HUES6 (cell line): ENCODE results near the gene SKAP1.

Experiments used
- H3K27ac ChIP-seq: 2 replicates; pipeline ENCODE4 v1.7.0; 2013; ENCODE audit warnings: low read depth, mild to moderate bottlenecking, low read length, inconsistent platforms
- H3K27me3 ChIP-seq: 2 replicates; pipeline ENCODE4 v1.6.1; 2013; ENCODE audit warnings: low read length; ENCODE audit not compliant: control insufficient read depth, insufficient read depth
- H3K36me3 ChIP-seq: 2 replicates; pipeline ENCODE4 v1.6.1; 2013; ENCODE audit warnings: low read length; ENCODE audit not compliant: control insufficient read depth, insufficient read depth
- H3K4me1 ChIP-seq: 2 replicates; pipeline ENCODE4 v1.6.1; 2013; ENCODE audit warnings: low read length; ENCODE audit not compliant: control insufficient read depth, insufficient read depth
- H3K4me3 ChIP-seq: 2 replicates; pipeline ENCODE4 v1.5.1; 2013; ENCODE audit warnings: low read depth, low read length
- H3K9ac ChIP-seq: one replicate; pipeline ENCODE4 v1.6.1; 2013; ENCODE audit warnings: mild to moderate bottlenecking, low read length
- H3K9me3 ChIP-seq: 2 replicates; pipeline ENCODE4 v1.6.1; 2013; ENCODE audit warnings: low read depth, low read length; ENCODE audit not compliant: control insufficient read depth, insufficient read depth

The SKAP1 gene

GRCh38 chr17:48241131-48241591, 188.9 kb downstream of the SKAP1 start:
- Histone ChIP-seq H3K9ac (peak overlapping the region; percentile 31), H3K9me3 (no peaks in the 10 kb centered on the region), H3K4me1 (peaks cover 45% of the 10 kb centered on the region), H3K4me3 (no peak overlapping the region), H3K27me3 (no peaks in the 10 kb centered on the region), H3K27ac (peak overlapping the region; percentile 46; the same call in 1 of the 2 replicates), H3K36me3 (no peaks in the 10 kb centered on the region)

GRCh38 chr17:48240562-48241130, 189.4 kb downstream of the SKAP1 start:
- Histone ChIP-seq H3K36me3 (no peaks in the 10 kb centered on the region), H3K4me3 (no peak overlapping the region), H3K27ac (peak overlapping the region; percentile 43; the same call in 1 of the 2 replicates), H3K9ac (peak overlapping the region; percentile 24), H3K9me3 (no peaks in the 10 kb centered on the region), H3K27me3 (no peaks in the 10 kb centered on the region), H3K4me1 (peaks cover 43% of the 10 kb centered on the region)

- H3K27ac ChIP-seq: no peak overlapping the region; the same call in 1 of the 2 replicates
- no peaks in the 10 kb centered on the region for H3K27me3 ChIP-seq
- no peaks in the 10 kb centered on the region for H3K36me3 ChIP-seq
- H3K9me3 ChIP-seq: no peaks in the 10 kb centered on the region
- peaks cover 40% of the 10 kb centered on the region for H3K4me1 ChIP-seq
- H3K4me3 ChIP-seq: no peak overlapping the region
- no peak overlapping the region for H3K9ac ChIP-seq
Measured at GRCh38 chr17:48240122-48240521, 189.9 kb downstream of the SKAP1 start.

- H3K4me1 ChIP-seq: peaks cover 35% of the 10 kb centered on the region
- no peak overlapping the region for H3K4me3 ChIP-seq
- H3K27me3 ChIP-seq: no peaks in the 10 kb centered on the region
- H3K9me3 ChIP-seq: no peaks in the 10 kb centered on the region
- H3K9ac ChIP-seq: no peak overlapping the region
- no peak overlapping the region for H3K27ac ChIP-seq
- H3K36me3 ChIP-seq: no peaks in the 10 kb centered on the region
Measured at GRCh38 chr17:48239603-48239995, 190.4 kb downstream of the SKAP1 start.

- no peaks in the 10 kb centered on the region for H3K9me3 ChIP-seq
- H3K36me3 ChIP-seq: no peaks in the 10 kb centered on the region
- no peak overlapping the region for H3K27ac ChIP-seq
- H3K4me1 ChIP-seq: peaks cover 30% of the 10 kb centered on the region
- H3K4me3 ChIP-seq: no peak overlapping the region
- no peaks in the 10 kb centered on the region for H3K27me3 ChIP-seq
- H3K9ac ChIP-seq: no peak overlapping the region
Measured at GRCh38 chr17:48238933-48239602, 190.9 kb downstream of the SKAP1 start.

- peaks cover 21% of the 10 kb centered on the region for H3K4me1 ChIP-seq
- H3K4me3 ChIP-seq: no peak overlapping the region
- H3K27me3 ChIP-seq: no peaks in the 10 kb centered on the region
- H3K27ac ChIP-seq: no peak overlapping the region
- no peaks in the 10 kb centered on the region for H3K9me3 ChIP-seq
- H3K9ac ChIP-seq: no peak overlapping the region
- no peaks in the 10 kb centered on the region for H3K36me3 ChIP-seq
Measured at GRCh38 chr17:48237456-48237855, 192.6 kb downstream of the SKAP1 start.

- Histone ChIP-seq H3K27ac (no peak overlapping the region), H3K4me1 (peaks cover 14% of the 10 kb centered on the region), H3K9me3 (no peaks in the 10 kb centered on the region), H3K4me3 (no peak overlapping the region), H3K9ac (no peak overlapping the region), H3K36me3 (no peaks in the 10 kb centered on the region), H3K27me3 (no peaks in the 10 kb centered on the region)
Measured at GRCh38 chr17:48236681-48237134, 193.3 kb downstream of the SKAP1 start.

GRCh38 chr17:48234922-48235321, 195.1 kb downstream of the SKAP1 start:
- Histone ChIP-seq H3K27ac (no peak overlapping the region), H3K4me3 (no peak overlapping the region), H3K9me3 (no peaks in the 10 kb centered on the region), H3K36me3 (no peaks in the 10 kb centered on the region), H3K27me3 (no peaks in the 10 kb centered on the region), H3K4me1 (no peaks in the 10 kb centered on the region; the same call in 1 of the 2 replicates), H3K9ac (no peak overlapping the region)

GRCh38 chr17:48231995-48232959, 197.7 kb downstream of the SKAP1 start:
- no peaks in the 10 kb centered on the region for H3K36me3 ChIP-seq
- no peaks in the 10 kb centered on the region for H3K27me3 ChIP-seq
- no peak overlapping the region for H3K27ac ChIP-seq
- no peak overlapping the region for H3K9ac ChIP-seq
- no peaks in the 10 kb centered on the region for H3K9me3 ChIP-seq
- no peak overlapping the region for H3K4me3 ChIP-seq
- H3K4me1 ChIP-seq: no peaks in the 10 kb centered on the region; the same call in 1 of the 2 replicates

- Histone ChIP-seq H3K4me1 (peaks cover 10% of the 10 kb centered on the region), H3K27ac (no peak overlapping the region)
Measured at GRCh38 chr17:48229936-48230335, 200.1 kb downstream of the SKAP1 start.

More at GRCh38 chr17:48229936-48230335, 200.1 kb downstream of the SKAP1 start:
- Histone ChIP-seq H3K4me3 (no peak overlapping the region), H3K27me3 (no peaks in the 10 kb centered on the region), H3K9ac (no peak overlapping the region), H3K36me3 (no peaks in the 10 kb centered on the region), H3K9me3 (no peaks in the 10 kb centered on the region)
